Skeletal muscle satellite cell (primary cell): ENCODE measurements around the gene ERN1.
A peak's percentile ranks its signal among the peaks of the same experiment; 100 is the strongest.

ENCODE experiments used
- H3K27me3 ChIP-seq: 2 replicates; pipeline ENCODE4 v1.7.0; 2013; ENCODE audit warnings: low read length; ENCODE audit not compliant: control insufficient read depth, insufficient read depth
- H3K36me3 ChIP-seq: 2 replicates; pipeline ENCODE4 v1.7.0; 2013; ENCODE audit warnings: mild to moderate bottlenecking, control low read depth, low read length; ENCODE audit not compliant: insufficient read depth
- H3K4me1 ChIP-seq: 2 replicates; pipeline ENCODE4 v1.7.0; 2013; ENCODE audit warnings: low read length; ENCODE audit not compliant: control insufficient read depth, insufficient read depth
- H3K4me2 ChIP-seq: 2 replicates; pipeline ENCODE4 v1.7.0; 2013; ENCODE audit warnings: mild to moderate bottlenecking, low read length
- H3K4me3 ChIP-seq: 2 replicates; pipeline ENCODE4 v1.7.0; 2013; ENCODE audit warnings: low read length
- H3K9ac ChIP-seq: 2 replicates; pipeline ENCODE4 v1.7.0; 2013; ENCODE audit warnings: mild to moderate bottlenecking, low read depth, low read length, moderate library complexity
- H3K9me3 ChIP-seq: replicated peaks from 2 replicates; pipeline ENCODE4 v1.7.0; 2013; ENCODE audit warnings: mild to moderate bottlenecking, control low read depth, low read length

The ERN1 gene

GRCh38 chr17:64042700-64043485, 87.1 kb downstream of the ERN1 start:
- Histone ChIP-seq H3K36me3 (peaks cover 62% of the 10 kb centered on the region), H3K9ac (no peak overlapping the region), H3K4me1 (peaks cover 3% of the 10 kb centered on the region)

GRCh38 chr17:64041912-64042311, 88.0 kb downstream of the ERN1 start:
- H3K9me3 ChIP-seq: no peaks in the 10 kb centered on the region
- H3K9ac ChIP-seq: no peak overlapping the region
- H3K27me3 ChIP-seq: no peaks in the 10 kb centered on the region
- peaks cover 55% of the 10 kb centered on the region for H3K36me3 ChIP-seq
- no peak overlapping the region for H3K4me2 ChIP-seq
- H3K4me1 ChIP-seq: peaks cover 3% of the 10 kb centered on the region
- H3K4me3 ChIP-seq: no peak overlapping the region

More at GRCh38 chr17:64042700-64043485, 87.1 kb downstream of the ERN1 start:
- Histone ChIP-seq H3K27me3 (no peaks in the 10 kb centered on the region), H3K4me3 (no peak overlapping the region), H3K9me3 (no peaks in the 10 kb centered on the region), H3K4me2 (no peak overlapping the region)

- peaks cover 3% of the 10 kb centered on the region for H3K4me1 ChIP-seq
- H3K9me3 ChIP-seq: no peaks in the 10 kb centered on the region
- H3K4me2 ChIP-seq: no peak overlapping the region
- no peaks in the 10 kb centered on the region for H3K27me3 ChIP-seq
- peaks cover 41% of the 10 kb centered on the region for H3K36me3 ChIP-seq
- no peak overlapping the region for H3K4me3 ChIP-seq
- H3K9ac ChIP-seq: no peak overlapping the region
Measured at GRCh38 chr17:64040206-64040605, 89.7 kb downstream of the ERN1 start.

DNA sequence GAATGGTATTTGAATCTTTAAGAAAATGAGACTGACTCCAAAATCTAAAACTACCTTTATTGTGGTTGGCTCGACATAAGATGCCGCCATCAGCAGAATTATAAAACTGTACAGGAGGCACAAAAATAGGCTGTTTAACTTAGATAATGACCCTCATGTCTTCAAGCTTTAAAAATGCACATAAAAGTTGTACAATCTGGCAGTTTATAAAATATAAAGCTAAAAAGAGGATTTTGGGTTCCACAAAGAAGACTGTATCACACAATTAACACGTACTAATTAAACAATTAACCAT, 90.9 kb downstream of the ERN1 start:
- Histone ChIP-seq H3K27me3 (no peaks in the 10 kb centered on the region), H3K4me2 (no peak overlapping the region), H3K9ac (no peak overlapping the region), H3K4me3 (no peak overlapping the region), H3K4me1 (peaks cover 3% of the 10 kb centered on the region), H3K9me3 (no peaks in the 10 kb centered on the region), H3K36me3 (peaks cover 30% of the 10 kb centered on the region)

GRCh38 chr17:64038331-64039105, 91.4 kb downstream of the ERN1 start:
- Histone ChIP-seq H3K9me3 (no peaks in the 10 kb centered on the region), H3K27me3 (no peaks in the 10 kb centered on the region), H3K4me1 (peaks cover 3% of the 10 kb centered on the region), H3K4me2 (no peak overlapping the region), H3K9ac (no peak overlapping the region), H3K36me3 (peaks cover 24% of the 10 kb centered on the region), H3K4me3 (no peak overlapping the region)

- Histone ChIP-seq H3K4me2 (no peak overlapping the region), H3K27me3 (no peaks in the 10 kb centered on the region), H3K9me3 (no peaks in the 10 kb centered on the region), H3K36me3 (peaks cover 21% of the 10 kb centered on the region), H3K4me3 (no peak overlapping the region), H3K9ac (no peak overlapping the region), H3K4me1 (peaks cover under 1% of the 10 kb centered on the region)
Measured at GRCh38 chr17:64037802-64038201, 92.1 kb downstream of the ERN1 start.

DNA sequence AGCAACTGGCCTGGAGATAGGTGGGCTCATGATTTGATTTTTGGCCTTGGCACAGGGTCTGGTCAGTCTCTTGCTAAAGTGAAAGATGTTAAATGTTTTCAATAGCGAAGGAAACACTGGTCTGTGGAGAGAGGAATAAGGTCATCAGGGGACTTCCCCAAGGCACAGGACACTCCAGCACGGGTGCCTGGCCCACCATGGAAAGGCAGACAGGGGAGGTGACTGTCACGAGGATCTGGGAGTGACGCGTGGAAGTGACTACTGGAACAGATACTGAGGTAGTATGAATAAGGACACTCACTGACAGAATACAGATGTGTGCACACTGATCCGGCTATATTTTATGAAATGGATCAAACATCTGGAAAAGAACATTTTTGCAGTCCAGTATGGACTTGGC, 92.8 kb downstream of the ERN1 start:
- Histone ChIP-seq H3K27me3 (no peaks in the 10 kb centered on the region), H3K4me3 (no peak overlapping the region), H3K36me3 (peaks cover 19% of the 10 kb centered on the region), H3K9me3 (no peaks in the 10 kb centered on the region), H3K9ac (no peak overlapping the region), H3K4me2 (no peak overlapping the region), H3K4me1 (no peaks in the 10 kb centered on the region)

- no peaks in the 10 kb centered on the region for H3K4me1 ChIP-seq
- H3K9me3 ChIP-seq: no peaks in the 10 kb centered on the region
- peaks cover 14% of the 10 kb centered on the region for H3K36me3 ChIP-seq
- H3K4me3 ChIP-seq: no peak overlapping the region
- H3K4me2 ChIP-seq: no peak overlapping the region
- H3K27me3 ChIP-seq: no peaks in the 10 kb centered on the region
- H3K9ac ChIP-seq: no peak overlapping the region
Measured at GRCh38 chr17:64036198-64036922, 93.6 kb downstream of the ERN1 start.

GRCh38 chr17:64032081-64032480, 97.9 kb downstream of the ERN1 start:
- no peaks in the 10 kb centered on the region for H3K9me3 ChIP-seq
- no peaks in the 10 kb centered on the region for H3K4me1 ChIP-seq
- H3K4me2 ChIP-seq: no peak overlapping the region
- no peak overlapping the region for H3K4me3 ChIP-seq
- H3K36me3 ChIP-seq: no peaks in the 10 kb centered on the region
- H3K9ac ChIP-seq: no peak overlapping the region
- no peaks in the 10 kb centered on the region for H3K27me3 ChIP-seq

- no peak overlapping the region for H3K9ac ChIP-seq
- no peak overlapping the region for H3K4me2 ChIP-seq
- H3K4me1 ChIP-seq: peaks cover 3% of the 10 kb centered on the region
- no peak overlapping the region for H3K4me3 ChIP-seq
- H3K36me3 ChIP-seq: no peaks in the 10 kb centered on the region
- no peaks in the 10 kb centered on the region for H3K9me3 ChIP-seq
- H3K27me3 ChIP-seq: no peaks in the 10 kb centered on the region
Measured at GRCh38 chr17:64028874-64029464, 101.0 kb downstream of the ERN1 start.

GRCh38 chr17:64025732-64026294, 104.1 kb downstream of the ERN1 start:
- Histone ChIP-seq H3K4me3 (peak overlapping the region; percentile 31), H3K4me1 (peaks cover 3% of the 10 kb centered on the region)

More at GRCh38 chr17:64025732-64026294, 104.1 kb downstream of the ERN1 start:
- no peaks in the 10 kb centered on the region for H3K27me3 ChIP-seq
- H3K9me3 ChIP-seq: no peaks in the 10 kb centered on the region
- peak overlapping the region; percentile 67 for H3K4me2 ChIP-seq
- H3K9ac ChIP-seq: no peak overlapping the region
- H3K36me3 ChIP-seq: no peaks in the 10 kb centered on the region
